Embryonic facial prominence (tissue), 1 donor: ENCODE results near the gene ELAC1.
"Not testable (repeated sequence)": the region's sequence is repeated elsewhere in the genome, so short reads cannot be mapped to it uniquely, and the experiment has no call there.

Experiments
- DNase-seq: peaks from one replicate; pipeline ENCODE4 v3.0.0-alpha.2; 2016; ENCODE audit errors: extremely low spot score

The ELAC1 gene, protein sequence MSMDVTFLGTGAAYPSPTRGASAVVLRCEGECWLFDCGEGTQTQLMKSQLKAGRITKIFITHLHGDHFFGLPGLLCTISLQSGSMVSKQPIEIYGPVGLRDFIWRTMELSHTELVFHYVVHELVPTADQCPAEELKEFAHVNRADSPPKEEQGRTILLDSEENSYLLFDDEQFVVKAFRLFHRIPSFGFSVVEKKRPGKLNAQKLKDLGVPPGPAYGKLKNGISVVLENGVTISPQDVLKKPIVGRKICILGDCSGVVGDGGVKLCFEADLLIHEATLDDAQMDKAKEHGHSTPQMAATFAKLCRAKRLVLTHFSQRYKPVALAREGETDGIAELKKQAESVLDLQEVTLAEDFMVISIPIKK

DNA sequence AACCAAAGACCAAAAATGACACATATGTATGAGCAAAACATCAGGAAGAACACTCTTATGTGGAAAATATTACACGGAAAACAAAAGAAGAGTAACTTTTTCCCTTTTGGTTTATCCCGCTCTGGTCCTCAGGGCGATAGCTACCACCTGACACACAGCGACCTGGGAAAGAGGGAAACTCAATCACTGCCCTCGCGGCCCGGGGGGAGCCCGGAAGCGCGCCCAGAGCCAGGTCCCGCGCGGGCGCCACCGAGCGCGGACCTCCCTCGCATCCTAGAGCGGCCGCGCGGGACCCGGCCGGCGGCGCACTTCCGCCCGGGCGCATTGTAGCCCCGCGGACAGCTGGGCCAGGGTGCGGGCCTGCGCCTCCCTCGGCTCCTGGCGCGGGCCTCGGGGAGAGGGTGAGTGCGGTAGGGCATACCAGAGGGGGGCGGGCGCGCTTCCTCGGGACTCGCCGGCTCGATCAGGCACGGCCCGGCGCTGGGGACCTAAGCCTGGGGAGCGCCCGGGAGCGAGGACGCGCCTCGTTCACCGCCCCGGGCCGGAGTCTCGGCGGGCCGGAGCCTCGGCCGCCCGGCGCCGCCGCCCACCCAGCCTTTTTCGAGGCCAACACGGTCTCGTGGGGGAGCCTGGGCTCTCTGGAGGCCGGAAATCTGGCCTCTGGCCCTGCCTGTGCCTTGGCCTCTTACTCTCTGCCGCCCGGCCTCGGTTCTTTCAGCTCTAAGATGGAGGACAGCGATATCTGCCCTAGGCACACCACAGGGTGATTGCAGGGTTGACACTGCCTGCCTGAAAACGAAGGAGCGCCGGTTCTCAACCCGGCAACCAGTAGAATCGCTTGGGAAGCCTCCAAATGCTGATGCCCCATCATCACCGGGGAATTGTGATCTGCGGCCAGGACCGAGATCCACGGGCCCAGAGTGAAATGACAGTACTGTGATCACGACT is at the start of gene ELAC1:
TSS of gene ELAC1 (plus strand) at position 327 of the 948 bp plus-strand sequence. CDS start 6,365 bp downstream, outside the sequence.
- peak; percentile 30 for DNase-seq

DNA sequence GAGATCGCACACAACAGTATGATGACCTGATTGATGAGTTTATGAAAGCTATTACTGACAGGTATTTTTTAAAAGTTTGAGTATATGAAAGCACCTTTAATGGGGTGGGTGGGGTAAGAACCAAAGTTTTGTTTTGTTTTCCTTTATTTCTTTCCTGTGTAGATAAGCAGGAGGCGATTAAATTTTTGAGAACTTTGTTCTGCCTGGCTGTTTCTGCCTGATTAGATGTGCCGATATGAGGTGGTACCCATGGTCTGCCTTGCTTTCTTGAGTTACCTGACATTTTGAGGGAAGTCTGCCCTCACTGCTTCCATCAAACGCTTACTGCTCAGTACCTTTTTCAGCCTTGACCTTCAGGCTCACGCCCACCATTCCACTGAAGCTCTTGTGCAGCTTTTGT is 49.7 kb upstream of the ELAC1 start:
- no peak for DNase-seq

DNA sequence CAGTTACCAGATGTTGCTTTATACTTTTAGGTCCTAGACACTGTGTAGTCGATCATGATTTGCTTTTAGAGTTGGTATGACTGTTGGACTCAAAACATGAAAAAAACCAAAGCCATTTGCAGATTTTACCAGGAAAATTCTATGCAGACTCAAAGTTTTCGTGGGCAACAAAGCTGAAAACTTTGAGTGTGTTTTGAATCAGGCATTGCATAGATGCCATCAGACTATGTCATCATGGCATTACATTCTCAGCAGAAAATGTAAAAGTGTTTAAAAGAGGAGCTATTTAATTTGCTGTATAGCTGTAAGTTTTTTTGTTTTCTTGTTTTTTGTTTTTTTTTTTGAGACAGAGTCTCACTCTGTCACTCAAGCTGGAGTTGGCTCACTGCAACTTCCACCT is 43.5 kb upstream of the ELAC1 start:
- DNase-seq: no peak

DNA sequence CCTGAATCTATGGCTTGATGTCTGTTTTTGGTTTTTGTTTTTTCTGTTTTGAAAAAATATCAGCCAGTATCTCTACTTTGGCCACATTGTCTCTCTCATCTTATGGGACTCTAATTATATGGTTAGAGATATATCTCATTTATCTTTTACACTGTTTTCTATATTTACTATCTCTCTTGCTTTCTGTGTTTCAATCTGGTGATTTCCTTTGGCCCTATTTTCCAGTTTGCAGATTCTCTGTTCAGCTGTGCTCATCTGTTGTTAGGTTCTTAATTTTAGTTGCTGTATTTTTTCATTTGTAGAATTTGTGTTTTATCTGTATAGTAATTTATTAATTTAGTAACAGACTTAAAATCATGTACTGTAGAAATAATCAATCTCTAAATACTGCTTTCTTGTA is 41.3 kb upstream of the ELAC1 start:
- no peak for DNase-seq

DNA sequence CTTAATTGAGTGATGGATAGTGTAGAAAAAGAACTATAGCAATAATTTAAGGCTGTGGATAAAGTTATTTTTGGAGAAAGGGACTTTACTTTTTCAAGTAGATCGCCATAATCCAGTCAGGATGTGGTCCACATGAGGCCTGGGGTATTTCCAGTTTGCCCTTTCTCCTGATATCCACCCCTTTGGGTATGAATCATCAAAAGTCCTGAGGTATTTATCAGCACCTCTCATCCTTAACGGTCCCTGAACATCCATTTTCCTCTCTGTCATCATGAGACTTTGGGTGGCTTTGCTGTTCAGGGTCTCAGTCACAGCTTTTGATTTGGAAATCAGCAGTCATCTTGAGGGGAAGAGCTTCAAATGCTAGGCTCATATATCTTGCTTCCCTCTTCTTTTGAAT is 39.3 kb upstream of the ELAC1 start:
- DNase-seq: no peak

DNA sequence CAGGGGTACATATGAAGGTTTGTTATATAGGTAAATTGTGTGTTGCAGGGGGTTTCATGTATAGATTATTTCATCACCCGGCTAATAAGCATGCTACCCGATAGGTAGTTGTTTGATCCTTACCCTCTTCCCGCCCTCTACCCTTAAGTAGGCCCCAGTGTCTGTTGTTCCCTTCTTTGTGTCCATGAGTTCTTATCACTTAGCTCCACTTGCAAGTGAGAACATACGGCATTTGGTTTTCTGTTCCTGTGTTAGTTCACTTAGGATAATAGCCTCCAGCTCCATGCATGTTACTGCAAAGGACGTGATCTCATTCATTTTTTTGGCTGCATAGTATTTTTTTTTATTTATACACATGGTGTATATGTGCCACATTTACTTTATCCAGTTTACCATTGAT is 34.2 kb upstream of the ELAC1 start:
- no peak for DNase-seq

DNA sequence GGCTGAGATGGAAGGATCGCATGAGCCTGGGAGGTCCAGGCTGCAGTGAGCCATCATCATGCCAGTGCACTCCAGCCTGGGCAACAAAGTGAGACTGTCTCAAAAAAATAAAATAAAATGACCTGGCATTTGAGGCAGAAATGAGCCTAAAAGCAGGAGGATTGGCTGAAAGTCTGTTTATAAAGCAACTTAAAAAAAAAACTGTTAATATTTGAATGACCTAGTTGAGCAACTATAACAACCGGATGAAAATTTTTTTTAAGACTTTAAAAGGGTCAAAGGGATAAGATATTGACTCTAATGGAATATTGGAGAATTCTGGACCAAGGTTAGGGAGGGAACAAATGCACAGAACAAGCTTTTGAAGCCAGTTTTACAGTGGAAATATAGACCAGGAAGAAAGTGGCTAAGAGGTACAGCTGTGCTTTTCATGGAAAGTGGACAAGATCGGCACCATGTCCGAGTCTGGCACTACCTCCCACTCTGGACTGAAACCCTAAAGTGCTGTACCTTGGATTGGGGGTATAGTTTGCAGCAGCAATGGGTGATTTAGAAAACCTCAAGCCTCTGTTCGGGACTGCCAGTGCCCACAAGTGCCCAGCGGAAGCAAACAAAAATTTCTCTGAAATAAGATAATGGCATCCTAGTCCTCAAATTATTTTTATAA is 33.2 kb upstream of the ELAC1 start:
- no peak for DNase-seq

DNA sequence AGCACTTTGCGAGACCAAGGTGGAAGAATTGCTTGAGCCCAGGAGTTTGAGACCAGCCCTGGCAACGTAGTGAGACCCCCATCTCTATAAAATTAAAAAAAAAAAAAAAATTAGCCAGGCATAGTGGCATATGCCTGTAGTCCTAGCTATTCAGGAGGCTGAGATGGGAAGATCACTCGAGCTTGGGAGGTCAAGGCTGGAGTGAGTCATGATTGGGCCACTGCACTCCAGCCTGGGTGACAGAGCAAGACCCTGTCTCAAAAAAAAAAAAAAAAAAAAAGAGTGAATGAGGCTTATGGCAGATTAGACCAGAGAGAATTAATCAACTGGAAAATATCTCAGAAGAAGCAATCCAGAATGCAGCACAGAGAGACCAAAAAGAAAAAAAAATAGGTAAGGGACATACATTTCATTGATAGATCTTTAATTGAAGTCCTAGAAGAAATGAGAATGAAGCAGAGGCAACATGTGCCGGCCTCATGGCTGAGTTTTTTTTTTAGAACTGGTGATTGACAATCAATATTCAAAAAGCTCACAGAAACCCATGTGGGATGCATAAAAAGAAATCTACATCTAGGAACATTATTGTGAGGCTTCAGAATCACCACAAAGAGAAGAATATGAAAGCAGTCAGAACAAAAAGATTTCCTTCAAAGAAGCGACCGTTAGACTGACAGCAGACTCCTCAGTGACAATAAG is 32.2 kb upstream of the ELAC1 start:
- DNase-seq: no peak

DNA sequence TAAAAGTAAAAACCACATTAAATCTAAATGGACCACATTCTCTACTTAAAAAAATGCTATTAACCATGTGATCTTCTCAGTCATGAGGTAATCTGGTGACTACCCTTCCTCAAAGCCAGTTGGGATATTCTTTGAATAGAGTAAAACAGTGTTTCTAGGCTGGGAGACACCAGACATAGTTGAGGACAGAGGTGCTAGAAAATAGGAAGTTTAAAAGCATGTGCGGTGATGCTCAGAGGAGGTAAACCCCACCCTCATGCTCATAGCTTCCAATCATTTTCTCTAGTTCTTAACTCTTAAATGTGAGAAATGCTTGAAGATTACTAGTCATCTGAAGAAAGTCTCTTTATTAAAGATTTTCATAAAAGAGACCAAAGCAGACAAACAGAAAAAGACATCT is 30.7 kb upstream of the ELAC1 start:
- DNase-seq: no peak

DNA sequence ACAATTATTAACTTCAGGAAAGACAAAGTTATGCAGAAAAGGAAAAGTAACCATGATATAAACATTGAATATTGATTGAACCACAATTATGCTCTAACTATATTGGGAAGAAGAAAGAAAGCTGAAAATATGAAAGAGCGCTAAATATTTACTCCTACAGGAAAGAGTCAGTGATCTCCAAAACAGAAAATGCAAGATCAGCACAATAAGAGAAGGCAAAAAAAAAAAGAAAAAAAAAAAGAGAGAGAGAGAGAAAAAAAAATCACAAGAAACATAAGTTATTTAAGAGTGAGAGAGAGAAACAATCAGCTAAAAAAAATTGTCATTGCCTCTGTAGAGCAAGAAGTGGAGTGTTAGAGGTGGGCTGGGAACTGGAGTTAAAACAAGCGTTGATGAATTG is 28.9 kb upstream of the ELAC1 start:
- DNase-seq: no peak

DNA sequence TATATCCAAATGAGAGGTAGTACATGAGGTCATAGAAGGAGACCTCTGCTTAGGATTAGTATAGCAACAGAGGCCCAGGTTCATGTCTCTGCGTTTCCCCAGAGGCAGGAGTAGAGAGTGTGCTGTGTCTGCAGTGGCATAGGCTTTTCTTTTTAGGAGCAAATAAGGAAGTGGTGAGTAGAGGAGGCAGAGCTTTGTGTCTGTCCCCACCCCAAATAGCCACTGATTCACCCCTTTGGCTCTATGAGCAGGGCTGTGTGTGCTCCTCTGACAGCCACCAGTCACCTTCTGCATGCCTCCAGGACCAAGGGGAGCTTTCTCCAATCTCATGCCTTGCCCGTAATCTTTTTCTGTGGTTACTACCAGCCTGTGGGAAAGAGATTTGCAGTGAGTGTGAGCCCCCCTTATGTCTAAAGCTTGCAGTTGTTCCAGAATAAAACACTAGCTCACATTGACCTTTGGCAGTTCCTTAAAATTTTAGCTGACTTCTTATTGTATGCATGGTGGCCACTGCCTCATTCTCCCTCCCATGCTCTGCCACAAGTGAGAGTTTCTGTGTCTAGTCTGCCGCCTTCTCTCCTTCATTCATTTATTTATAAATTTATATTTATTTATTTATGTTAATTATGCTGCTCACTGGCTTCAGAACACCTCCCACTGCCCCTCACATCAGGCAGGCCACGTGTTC is 23.5 kb upstream of the ELAC1 start:
- DNase-seq: no peak

DNA sequence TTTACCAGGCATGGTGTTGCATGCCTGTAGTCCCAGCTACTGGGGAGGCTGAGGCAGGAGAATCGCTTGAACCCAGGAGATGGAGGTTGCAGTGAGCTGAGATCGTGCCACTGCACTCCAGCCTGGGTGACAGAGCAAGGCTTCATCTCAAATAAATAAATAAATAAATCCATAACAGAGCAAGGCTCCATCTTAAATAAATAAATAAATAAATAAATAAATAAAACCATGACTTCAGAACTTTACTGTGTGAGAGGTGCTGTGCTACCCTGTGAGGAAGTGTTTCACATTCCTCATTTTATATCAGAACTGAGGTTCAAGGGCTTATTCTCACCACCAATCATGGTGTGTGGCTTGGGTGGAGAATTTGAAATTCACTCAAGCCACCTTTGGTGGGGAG is 21.9 kb upstream of the ELAC1 start:
- DNase-seq: not testable (repeated sequence)

DNA sequence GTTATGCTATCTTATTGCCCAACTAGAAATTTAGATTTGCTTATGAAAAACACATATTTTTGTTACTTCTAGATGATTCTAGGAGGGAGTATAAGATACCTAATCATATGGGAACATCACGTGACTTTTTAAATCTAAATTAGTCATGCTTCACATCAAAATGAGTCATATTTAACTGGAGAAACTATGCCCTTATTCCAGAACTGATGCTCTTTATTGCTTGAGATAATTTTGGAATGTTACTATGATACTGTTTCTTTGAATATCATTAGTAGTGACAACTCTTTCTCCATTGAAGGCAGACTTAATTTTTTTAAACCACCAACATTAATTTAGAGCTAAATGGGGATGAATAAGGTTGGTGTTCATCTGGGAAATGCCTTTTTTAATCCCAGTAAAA is 19.9 kb upstream of the ELAC1 start:
- no peak for DNase-seq

DNA sequence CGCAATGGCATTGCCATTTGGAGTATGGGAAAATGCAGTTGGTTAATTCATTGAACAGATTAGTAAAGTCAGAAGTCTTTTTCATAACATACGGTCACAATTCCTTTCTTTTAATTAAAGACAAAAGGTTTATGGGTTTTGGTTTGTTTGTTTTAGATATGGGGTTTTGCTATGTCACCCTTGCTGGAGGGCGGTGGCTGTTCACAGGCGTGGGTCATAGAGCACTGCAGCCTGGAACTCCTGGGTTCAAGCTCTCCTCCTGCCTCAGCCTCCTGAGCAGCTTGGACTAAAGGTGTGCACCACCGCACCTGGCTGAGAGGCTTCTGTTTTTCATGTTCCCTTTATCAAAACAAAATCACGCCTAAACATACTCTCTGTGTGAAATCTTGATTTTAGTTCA is 18.7 kb upstream of the ELAC1 start:
- DNase-seq: no peak

DNA sequence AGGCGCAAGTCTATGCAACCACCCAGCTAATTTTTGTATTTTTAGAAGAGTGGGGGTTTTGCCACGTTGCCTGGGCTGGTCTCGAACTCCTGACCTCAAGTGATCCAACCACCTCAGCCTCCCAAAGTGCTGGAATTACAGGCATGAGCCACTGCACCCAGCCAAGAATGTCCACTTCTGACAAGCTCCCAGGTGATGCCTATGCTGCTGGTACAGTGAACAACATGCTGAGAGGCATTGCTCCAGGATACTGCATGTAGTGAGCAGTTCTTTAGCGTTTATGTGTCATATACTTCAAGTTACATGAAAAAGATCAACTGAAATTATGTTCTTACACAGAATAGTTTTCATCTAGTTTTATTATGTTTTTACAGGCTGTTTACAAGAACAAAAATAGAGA is 17.2 kb upstream of the ELAC1 start:
- DNase-seq: no peak

DNA sequence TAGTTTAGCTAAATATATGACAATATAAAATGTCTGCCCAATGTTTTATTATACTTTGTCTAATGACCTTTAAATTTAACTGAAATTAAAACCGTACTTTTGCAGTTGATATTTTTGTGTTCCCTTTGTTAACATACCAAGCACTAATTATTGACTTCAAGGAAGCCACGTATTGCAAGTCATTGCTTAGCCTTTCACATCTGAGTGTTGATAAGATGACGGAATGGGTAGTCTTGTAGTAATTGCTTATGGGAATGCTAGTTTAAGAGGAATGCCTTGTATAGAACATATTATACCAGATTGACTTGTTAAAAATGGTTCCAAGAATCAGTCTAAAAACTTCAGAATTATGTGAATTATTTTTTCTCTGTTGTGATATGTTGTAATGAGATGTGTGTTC is 14.0 kb upstream of the ELAC1 start:
- no peak for DNase-seq

DNA sequence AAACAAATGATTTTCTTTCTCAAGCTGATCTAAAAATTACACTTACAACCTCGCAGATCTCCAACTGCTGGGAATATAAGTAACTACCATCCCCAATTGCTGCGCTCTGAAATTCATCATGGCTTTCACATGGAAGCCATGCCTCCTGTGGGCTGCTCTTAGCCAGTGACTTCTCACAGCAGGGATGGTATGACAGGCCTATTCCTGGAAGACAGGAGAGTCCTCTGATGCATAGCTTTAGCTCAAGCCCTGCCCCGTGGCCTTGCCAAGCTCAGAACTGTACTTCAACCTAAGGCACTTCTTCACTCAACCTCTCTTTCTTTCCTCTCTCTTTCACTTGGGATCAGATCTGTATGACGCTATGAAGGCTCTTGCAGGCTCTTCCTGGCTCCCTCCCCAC is 12.6 kb upstream of the ELAC1 start:
- DNase-seq: no peak

DNA sequence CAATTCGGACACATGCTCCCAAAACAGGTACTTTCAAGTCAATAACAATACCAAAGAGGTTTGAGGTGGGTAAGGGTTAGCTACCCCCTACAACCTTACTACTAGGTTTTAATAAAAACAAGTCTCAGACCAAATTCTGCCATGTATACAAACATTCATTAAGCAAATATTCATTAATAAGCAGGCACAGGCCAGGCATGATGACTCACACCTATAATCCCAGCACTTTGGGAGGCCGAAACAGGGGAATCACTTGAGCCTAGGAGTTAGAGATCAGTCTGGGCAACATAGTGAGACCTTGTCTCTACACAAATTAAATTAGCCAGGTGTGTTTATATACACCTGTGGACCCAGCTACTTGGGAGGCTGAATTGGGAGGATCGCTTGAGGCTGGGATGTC is 11.7 kb upstream of the ELAC1 start:
- no peak for DNase-seq

DNA sequence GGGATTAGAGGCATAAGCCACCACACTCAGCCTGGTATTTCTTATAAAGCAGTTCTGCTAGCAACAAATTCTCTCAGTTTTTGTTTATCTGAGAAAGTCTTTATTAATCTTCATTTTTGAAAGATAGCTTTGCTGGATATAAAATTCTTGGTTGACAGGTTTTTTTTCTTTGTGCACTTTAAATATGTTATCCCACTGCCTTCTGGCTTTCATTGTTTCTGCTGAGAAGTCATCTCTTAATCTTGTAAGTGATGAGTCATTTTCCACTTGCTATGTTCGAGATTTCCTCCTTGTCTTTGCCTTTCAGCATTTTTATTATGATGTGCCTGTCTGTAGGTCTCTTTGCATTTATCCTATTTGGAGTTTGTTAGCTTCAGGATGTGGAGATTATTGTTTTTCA is 5.9 kb upstream of the ELAC1 start:
- DNase-seq: no peak

DNA sequence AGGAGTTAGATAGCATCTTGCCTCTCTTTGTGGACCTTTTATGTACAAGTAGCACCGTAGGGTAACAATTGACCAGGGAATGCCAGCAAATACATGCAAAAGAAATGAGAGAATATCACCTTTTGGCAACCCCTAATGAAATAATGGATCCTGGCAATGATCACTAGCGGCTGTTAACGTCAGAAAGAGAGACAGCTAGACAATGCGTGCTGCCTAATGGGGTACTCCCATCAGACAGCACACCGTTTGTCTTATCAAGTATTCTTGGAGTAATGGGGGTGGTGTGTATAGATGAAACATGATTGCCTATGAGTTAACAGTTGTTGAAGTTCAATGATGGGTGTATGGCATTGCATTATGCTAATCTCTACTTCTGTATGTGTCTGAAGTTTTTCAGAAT is 1.6 kb downstream of the ELAC1 start:
- no peak for DNase-seq

DNA sequence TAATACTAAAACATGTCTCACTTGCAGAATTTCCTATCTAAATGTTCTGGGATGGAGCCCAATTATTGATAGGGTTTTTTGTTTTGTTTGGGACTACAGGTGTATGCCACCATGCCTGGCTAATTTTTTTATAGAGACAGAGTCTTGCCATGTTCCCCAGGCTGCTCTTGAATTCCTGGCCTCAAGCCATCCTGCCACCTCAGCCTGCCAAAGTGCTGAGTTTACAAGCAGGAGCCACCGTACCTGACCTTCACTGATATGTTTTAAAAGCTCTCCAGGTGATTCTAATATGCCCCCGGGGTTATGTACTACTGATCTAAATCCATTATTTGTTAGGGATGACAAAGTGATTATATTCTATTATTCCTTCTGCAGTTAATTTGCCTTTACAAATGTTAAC is 2.2 kb downstream of the ELAC1 start:
- DNase-seq: no peak
